ENCODE data around the gene MAML2. TPM values are rescaled to one million over a fixed set of nuclear protein-coding genes. Genes with fewer than 3 reads are reported as not detected.

The MAML2 gene
- polyA plus RNA-seq, 3 donors, result 30.1 to 32.2 (median 32.0) TPM

DNA sequence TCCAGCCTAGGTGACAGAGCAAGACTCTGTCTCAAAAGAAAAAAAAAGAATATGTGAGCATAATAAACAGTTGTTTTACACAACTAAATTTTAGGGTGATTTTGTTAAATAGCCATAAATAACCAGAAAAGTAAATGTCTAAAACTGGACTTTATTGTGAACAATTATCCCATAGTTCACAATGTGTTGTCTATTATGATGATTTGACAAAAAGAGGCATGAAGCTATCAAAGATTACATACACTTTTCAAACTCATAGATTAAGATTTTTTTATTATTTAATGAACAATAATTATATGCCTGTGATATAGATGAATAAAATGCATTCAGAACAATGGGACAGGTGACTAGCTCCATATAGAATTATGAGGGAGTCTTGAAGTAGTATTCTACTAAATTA, 392.1 kb downstream of the MAML2 start:
- no peak for DNase-seq (ENCODE audit: extremely low read depth in 1 of 11, low read depth in 9 of 11, low spot score in 4 of 11)

DNA sequence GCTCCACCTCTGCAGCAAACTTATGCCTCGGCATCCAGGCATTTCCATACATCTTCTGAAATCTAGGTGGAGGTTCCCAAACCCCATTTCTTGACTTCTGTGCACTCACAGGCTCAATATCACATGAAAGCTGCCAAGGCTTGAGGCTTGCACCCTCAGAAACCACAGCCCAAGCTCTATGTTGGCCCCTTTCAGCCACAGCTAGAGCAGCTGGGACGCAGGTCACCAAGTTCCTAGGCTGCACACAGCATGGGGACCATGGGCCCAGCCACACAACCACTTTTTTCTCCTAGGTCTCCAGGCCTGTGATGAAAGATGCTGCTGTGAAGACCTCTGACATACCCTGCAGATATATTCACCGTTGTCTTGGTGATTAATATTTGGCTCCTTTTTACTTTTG, 394.4 kb downstream of the MAML2 start:
- no peak for DNase-seq (ENCODE audit: extremely low read depth in 1 of 11, low read depth in 9 of 11, low spot score in 4 of 11)

DNA sequence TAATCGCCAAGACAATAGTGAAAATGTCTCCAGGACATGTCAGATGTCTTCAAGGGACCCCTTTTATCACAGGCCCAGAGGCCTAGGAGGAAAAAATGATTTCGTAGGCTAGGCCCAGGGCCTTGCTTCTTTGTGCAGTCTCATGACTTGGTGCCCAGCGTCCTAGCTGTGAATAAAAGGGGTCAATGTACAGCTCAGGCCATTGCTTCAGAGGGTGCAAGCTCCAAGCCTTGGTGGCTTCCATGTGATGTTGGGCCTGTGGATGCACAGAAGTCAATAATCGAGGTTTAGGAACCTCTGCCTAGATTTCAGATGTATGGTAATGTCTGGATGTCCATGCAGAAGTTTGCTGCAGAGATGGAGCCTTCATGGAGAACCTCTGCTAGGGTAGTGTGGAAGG, 398.4 kb downstream of the MAML2 start:
- no peak for DNase-seq (ENCODE audit: extremely low read depth in 1 of 11, low read depth in 9 of 11, low spot score in 4 of 11)

DNA sequence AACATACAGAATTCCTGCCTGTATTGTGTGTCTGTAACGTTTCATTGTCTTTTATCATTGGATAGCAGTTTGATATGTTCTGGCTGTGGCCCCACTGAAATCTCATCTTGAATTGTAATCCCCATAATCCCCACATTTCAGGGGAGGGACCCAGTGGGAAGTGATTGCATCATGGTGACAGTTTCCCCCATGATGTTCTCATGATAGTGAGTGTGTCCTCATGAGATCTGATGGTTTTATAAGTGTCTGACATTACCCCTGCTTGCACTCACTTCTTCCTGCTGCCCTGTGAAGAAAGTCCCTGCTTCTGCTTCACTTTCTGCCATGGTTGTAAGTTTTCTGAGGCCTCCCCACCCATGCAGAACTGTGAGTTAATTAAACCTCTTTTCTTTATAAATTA, 399.4 kb downstream of the MAML2 start:
- DNase-seq (ENCODE audit: extremely low read depth in 1 of 11, low read depth in 9 of 11, low spot score in 4 of 11), result no peak

- DNase-seq (ENCODE audit: extremely low read depth in 1 of 11, low read depth in 9 of 11, low spot score in 4 of 11), result no peak
Measured at GRCh38 chr11:95939091-95939490, 403.9 kb downstream of the MAML2 start.

- DNase-seq (ENCODE audit: extremely low read depth in 1 of 11, low read depth in 9 of 11, low spot score in 4 of 11), result no peak
Measured at GRCh38 chr11:95937358-95937757, 405.6 kb downstream of the MAML2 start.

DNA sequence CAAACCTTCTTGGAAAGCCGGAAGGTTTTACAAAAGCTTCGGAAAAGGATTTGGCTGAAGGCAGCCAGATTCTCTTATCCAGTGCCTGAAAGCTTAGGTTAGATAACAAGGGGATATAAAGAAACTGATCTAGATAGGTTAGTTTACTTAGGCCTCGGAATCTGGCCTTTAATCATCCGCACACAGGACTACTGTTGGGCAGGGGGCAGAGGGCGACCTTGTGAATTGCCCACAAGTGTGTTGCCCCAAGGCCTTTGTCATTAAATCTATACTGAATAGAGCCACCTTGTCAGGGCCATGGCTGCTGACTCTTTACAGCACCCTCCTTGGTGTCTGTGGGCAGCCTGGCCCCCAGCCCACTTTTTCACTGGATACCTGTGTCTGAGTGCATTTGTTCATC, 409.4 kb downstream of the MAML2 start:
- no peak for DNase-seq (ENCODE audit: extremely low read depth in 1 of 11, low read depth in 9 of 11, low spot score in 4 of 11)

- DNase-seq (ENCODE audit: extremely low read depth in 1 of 11, low read depth in 9 of 11, low spot score in 4 of 11), result no peak
Measured at GRCh38 chr11:95931916-95932315, 411.1 kb downstream of the MAML2 start.

DNA sequence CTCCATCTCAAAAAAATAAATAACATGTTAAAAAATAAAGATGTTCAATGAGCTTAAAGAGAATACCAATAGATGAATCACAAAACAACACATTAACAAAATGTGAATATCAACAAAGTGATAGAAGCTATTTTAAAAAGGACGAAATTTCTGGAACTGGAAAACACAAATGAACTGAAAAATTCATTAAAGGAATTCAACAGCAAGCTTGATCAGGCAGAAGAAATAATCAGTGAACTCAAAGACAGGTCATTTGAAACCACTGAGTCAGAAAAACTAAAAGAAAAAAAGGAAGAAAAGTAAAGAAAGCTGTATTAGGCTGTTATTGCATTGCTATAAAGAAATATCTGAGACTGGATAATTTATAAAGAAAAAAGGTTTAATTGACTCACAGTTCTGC, 412.0 kb downstream of the MAML2 start:
- DNase-seq (ENCODE audit: extremely low read depth in 1 of 11, low read depth in 9 of 11, low spot score in 4 of 11), result no peak

- DNase-seq (ENCODE audit: extremely low read depth in 1 of 11, low read depth in 9 of 11, low spot score in 4 of 11), result no peak
Measured at GRCh38 chr11:95926726-95927125, 416.3 kb downstream of the MAML2 start.

Other genes with a start within 250 kb of the MAML2 start
- gene CCDC82, start 46.7 kb upstream of the MAML2 start, polyA plus RNA-seq (ENCODE audit: insufficient read length in 3 of 3), result 10 to 100 TPM; 45.3 to 58.4 (median 54.3) TPM
- 10 to 100 TPM; 22.4 to 26.5 (median 24.0) TPM for gene JRKL, start 46.8 kb upstream of the MAML2 start, polyA plus RNA-seq (ENCODE audit: insufficient read length in 3 of 3)

All from renal cortex interstitium (tissue), 11 donors.